Jurkat, Clone E6-1 (cell line): ENCODE measurements around the gene FKBP1B. TPM values are rescaled to one million over a fixed set of nuclear protein-coding genes. Genes with fewer than 3 reads are reported as not detected.
"Not testable (repeated sequence)": the region's sequence is repeated elsewhere in the genome, so short reads cannot be mapped to it uniquely, and the experiment has no call there.

ENCODE experiments used
- DNase-seq: peaks from one replicate; pipeline ENCODE4 v3.0.0-alpha.2; 2011; ENCODE audit warnings: low read depth, low spot score
- H3K4me3 ChIP-seq: 2 replicates; pipeline ENCODE4 v1.5.1; 2011; ENCODE audit warnings: mild to moderate bottlenecking, low read length, control low read depth, moderate library complexity
- polyA plus RNA-seq: library from polyadenylated mRNA; unstranded; fragments of >200 nt; gene quantifications from one replicate; pipeline ENCODE4 v1.2.1, GENCODE V29; 2012; ENCODE audit warnings: missing spikeins; ENCODE audit not compliant: insufficient read length, insufficient read depth

Gene FKBP1B
- 9.2 TPM for polyA plus RNA-seq

DNA sequence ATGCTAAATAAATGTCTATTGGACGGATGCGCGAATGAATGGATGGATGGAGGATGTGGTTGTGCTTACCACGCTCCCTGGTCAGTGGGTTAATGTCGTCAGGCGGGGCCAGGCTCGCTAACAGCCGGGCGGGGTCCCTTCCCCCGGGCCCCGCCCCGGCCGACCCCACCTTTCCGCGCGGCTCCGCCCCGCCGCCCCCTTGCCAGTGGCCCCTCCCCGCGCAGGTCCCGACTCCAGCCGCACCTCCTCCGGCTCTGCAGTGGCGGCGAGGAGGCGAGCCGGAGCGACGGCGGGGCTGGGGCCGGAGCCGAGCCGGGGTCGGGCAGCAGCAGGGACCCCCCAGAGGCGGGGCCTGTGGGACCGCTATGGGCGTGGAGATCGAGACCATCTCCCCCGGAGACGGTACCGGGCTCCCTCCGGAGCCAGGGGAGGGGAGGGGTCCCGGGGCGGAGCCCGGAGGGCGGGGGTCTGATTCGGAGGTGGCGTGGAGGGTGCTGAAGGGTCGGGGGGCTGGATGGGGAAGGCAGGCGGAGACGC lies at the start of gene FKBP1B:
FKBP1B (plus strand) TSS at position 257 of the 537 bp plus-strand sequence; CDS start at position 366, 109 bp downstream.
- peak within 1 kb of the TSS; percentile 54 for H3K4me3 ChIP-seq
- DNase-seq: no peak

DNA sequence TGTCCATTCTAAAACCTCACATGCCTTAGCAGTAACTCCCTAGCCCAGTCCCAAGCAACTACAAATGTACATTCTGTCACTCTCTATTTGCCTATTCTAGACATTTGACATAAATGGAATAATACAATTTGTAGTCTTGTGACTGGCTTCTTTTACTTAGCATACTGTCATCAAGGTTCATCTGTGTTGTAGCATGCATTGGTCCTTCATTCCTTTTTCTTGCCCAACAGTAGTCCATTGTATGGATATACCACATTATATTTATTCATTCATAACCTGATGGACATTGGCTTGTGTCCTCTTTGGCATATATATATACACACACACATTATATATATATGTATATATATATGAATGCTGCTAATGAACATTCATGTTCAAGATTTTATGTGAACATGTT lies 41.8 kb upstream of the FKBP1B start:
- DNase-seq: no peak
- H3K4me3 ChIP-seq: no peak overlapping the region

DNA sequence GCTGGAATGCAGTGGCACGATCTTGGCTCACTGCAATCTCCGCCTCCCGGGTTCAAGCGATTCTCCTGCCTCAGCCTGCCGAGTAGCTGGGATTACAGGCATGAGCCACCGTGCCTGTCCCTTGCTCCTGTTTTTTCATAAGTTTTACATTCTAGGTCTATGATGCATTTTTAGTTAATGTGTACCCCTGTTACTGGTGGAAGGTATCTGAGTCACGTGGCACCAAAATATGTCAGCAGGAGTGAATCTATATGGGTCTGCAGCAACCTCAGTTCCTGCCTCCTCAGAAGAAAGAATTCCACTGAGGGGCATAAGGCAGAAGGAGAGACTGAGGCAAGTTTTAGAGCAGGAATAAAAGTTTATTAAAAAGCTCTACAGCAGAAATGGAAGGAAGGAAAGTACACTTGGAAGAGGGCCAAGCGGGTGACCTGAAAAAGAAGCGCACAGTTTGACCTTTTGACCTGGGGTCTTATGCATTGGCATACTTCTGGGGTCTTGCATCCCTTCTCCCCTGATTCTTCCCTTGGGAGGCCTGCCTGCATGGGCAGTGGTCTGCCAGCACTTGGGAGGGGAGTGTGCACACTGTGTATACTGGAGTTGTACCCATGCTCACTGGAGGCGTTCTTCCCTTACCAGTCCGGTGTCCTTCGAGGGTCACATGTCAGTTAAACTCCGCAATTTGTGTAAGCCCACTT lies 40.7 kb upstream of the FKBP1B start:
- DNase-seq: no peak
- H3K4me3 ChIP-seq: no peak overlapping the region

DNA sequence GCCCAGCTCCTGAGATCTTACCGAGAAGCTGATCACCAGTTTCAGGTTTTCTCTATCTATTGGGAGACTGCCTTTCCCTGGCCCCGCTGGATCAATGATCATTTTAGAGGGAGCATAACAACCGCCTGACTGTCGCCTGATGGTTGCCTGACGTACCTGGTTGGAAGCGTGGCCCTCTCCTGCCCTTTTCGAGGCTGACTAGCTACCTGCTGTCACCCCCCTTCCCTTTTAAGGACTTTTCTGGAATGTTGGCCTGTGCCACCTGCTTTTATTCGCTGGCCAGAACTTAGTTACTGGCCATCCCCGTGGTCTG lies 40.2 kb upstream of the FKBP1B start:
- no peak for DNase-seq
- no peak overlapping the region for H3K4me3 ChIP-seq

DNA sequence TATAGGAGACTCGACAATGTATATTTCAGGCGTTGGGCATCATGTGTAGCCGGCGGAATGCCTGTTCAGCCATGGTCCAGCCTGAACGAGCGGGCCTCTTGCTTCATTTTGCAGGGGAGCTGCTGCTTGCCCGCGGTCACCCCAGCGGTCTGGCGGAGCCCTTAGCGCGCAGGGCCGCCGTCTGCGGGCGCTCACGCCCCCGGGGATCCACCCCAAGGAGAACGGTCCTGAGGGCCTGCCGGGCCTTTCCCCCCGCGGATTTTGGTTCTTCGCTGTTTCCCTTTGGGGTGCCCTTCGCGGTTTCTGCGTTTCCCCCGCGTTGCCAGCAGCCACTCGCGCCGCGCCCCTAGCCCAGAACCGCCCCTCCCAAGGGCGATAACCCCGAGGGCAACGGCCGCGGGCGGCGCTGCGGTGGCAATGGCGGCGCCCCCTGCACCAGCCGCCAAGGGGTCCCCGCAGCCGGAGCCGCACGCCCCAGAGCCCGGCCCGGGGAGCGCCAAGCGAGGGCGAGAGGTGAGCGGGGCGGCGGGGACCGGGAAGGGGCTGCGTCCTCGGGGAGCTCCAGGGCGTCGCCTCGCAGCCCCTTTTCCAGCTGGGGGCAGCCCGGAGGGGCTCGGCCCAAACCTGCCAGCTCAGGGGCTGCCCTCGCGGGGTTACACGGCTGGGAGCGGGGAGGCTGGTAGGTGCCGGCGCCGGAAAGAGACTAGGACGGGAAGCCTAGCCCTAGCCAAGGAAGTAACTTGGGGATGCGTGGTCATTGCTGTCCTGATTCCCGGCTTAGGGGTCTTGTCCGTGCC lies 39.7 kb upstream of the FKBP1B start, which contains the start of gene MFSD2B:
MFSD2B (plus strand) TSS at position 406 of the 797 bp plus-strand sequence; CDS start at position 418, 12 bp downstream.
- no peak within 1 kb of the TSS for H3K4me3 ChIP-seq
- no peak for DNase-seq

DNA sequence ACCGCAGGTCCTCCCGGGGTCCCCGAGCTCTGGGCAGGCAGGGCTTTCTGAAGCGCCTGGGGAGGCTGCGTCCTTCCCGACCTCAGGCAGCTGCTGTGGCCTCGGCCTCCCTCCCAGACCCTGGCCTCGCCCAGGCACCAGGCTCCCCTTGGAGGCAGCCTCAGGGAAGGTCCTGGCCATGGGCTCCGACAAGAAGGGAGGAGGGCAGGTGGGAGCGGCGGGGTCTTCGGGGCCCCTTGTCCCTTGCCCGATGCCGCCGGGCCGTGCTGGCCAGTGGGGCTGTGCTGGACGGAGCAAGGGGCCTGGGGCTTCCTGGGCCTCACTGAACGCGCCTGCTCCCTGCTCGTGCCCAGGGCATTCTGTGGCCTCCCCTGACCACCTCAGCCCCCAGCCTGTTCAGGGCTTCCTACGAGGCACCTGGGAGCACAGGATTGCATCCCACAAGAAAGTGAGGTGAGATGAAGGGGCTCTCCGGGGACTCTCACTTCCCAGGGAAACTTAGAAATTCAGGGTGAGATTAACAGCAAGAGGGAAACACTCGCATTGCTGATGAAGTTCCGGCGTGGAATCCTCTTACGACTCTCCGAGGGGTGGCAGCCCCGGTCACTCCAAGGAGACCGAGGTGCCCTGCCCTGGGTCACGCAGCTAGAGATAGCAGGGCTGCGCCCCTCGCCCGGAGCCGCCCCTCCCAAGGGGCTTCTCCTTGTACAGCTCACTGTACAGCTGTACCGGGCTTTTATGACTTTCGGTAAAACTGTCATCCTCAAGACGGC lies 38.9 kb upstream of the FKBP1B start:
- H3K4me3 ChIP-seq: no peak overlapping the region
- DNase-seq: no peak

DNA sequence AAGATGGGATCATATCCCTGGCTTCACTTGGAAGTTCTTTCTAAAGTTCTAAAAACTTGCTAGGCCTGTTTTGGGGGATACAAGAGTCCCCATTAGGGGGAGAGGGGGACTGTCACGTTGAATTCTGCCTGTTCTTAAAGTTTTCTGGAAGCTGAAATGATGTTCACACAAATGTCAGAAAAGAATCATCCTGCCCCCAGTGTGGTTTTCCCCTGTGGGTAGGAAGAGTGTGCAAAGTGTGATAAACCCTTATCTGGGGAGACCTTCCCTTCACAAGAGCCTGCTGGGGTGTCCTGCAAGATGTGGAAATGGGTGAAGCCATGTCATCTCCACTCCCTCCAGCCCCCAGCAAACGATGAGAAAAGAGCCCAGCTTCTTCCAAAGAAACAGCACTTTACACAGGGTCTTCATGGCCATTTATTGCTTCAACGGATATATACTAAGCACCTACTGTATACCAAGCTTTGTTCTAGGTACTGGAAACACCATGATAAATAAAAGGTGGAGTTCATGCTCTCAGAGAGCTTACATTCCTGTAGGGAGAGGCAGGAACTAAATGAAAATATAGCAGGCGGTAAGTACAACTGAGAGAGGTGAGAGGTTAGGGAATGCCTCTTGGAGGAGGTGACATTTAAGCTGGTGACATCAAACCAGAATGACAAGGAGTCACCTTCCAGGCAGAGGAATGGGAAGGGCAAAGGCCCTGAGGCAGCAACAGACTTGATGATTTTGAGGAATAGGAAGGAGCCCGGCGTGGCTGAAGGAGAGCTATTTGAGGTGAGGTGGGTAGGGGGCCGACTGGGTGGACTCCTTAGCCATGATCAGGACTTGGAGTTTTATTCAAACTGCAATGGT lies 38.1 kb upstream of the FKBP1B start:
- H3K4me3 ChIP-seq: no peak overlapping the region
- DNase-seq: peak; percentile 58

DNA sequence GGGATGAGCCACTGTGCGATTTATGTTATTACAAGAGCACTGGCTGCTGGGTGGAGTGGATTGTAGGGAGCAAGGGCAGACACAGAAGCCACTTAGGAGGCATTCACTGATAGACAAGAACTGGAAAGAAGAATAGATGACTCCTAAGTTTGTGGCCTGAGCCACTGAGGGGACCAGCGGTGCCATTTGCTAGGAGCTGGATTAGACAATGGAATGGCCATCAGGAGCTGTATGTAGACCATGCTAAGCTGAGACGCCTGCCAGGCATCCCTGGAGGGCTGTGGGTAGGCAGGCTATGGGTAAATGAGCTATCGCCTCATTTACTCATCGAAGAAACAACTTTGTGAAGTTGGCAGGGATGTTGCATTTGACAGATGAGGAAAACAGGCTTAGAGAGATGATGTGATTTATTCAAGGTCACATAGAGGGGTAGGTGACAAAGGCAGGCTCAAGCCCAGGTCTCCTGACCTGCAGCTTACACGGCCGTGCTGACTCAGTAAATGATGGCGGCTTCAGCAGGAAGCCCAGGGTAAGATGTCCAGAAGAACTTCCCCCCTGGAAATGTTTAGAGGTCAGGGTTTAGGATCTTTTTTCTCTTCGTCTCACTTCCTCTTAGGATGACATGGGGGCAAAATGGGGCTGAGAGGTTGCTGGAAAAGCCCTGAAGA lies 36.9 kb upstream of the FKBP1B start:
- DNase-seq: no peak
- no peak overlapping the region for H3K4me3 ChIP-seq

DNA sequence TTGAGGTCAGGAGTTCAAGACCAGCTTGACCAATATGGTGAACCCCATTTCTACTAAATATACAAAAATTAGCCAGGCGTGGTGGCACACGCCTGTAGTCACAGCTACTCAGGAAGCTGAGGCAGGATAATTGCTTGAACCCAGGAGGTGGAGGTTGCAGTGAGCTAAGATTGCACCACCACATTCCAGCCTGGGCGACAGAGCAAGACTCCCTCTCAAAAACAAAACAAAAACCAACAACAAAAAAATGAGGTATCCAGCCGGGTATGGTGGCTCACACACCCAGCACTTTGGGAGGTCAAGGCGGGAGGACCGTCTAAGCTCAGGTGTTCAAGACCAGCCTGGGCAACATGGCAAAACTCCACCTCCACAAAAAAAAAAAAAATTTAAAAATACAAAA lies 34.6 kb upstream of the FKBP1B start:
- not testable (repeated sequence) for DNase-seq, H3K4me3 ChIP-seq

DNA sequence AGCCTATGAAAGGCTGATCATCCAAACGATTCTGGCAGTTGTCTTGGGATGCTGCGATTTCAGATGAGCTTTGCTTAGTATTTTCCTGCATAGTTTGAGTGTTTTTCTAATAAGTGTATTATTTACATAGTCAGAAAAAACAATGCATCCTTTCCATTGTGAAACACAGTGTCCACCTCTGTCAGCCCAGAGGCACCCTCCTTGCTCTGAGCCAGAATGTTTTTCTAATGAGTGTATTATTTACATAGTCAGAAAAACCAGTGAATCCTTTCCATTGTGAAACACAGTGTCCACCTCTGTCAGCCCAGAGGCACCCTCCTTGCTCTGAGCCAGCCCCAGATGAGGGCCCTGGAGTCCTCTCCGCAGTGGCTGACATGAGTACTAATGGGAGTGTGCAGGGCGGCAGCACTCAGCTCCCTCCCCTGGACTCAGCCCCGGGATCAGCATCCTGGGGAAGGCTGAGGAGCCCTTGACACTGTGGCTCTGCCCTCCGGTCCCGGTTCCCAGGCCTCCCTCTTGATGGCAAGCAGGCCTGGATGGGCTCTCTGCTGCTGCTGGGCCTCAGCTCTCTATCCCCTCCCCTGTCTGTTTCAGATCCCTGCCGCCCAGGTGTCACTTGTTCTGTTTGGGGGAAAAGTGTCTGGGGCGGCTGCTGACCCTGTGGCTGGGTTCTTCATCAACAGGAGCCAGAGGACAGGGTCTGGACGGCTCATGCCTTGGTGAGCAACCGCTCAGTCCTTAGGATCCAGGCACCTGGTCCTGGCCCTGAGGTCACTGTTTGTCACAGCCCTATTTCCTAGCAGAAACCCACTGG lies 33.8 kb upstream of the FKBP1B start:
- no peak for DNase-seq
- H3K4me3 ChIP-seq: no peak overlapping the region

DNA sequence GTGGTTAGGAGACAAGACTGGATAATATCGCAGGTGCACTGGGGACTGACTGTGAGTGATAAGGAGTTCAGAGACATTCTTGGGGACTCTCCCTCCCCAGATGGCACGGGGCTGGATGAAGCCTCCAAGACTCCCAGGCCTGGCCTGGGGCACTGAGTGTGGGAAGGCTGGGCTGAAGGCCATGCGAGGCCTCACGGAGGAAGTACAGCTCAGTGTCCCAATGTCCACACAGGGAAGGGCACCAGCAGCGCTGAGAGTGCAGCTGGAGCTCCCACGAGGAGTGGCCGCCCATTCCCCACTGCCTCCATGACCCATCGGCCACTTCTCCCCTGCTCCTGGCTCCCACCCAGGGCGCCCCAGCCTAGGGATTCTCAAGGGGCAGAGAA lies 33.2 kb upstream of the FKBP1B start:
- no peak for DNase-seq
- H3K4me3 ChIP-seq: no peak overlapping the region

DNA sequence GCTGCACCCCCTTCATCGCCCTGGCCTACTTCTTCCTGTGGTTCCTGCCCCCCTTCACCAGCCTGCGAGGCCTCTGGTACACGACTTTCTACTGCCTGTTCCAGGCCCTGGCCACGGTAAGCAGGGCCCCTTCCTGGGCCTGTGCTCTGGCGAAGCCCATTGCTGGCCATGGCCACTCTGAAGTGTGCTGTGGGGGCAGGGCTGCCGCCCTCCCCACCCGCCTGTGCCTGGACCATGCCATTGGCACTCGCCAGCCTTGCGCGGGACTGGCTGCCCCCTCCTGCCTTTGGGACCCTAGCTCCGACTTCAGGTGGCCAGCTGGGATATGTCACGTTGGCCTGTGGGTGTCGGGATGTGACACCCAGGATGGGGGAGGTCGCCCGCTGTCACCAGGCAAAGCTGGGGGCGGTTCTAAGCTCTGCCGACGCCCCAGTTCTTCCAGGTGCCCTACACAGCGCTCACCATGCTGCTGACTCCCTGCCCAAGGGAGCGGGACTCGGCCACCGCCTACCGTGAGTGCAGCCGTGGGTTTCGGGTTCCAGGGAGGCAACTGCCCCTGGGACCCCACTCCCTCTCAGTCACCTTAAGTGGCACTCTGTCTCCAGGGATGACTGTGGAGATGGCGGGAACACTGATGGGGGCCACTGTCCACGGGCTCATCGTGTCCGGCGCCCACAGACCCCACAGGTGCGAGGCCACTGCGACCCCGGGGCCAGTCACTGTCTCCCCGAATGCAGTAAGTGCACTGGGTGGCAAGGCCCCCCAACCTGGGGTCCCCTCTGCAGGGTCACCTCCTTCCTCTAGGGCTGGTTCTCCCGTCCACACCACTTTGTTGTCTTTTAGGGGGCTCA lies 32.5 kb upstream of the FKBP1B start:
- DNase-seq: no peak

DNA sequence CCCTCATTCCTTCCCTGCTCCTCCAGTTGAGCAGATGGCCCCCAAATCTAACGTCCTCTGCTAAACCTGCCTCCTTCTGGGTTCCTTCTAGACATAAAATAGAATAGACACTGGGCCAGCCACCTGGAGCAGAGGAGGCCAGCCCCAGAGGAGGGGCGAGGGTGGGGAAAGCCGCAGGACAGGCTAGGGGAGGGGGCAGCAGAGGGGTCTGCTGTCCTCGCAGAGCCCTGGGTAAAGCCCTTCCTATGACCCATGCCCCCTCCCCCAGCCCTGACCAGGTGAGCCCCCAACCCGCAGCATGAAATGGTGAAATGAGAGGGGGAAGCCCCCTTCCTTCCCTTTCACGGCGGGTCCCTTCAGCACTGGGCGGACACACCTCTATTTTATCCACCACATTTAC lies 31.8 kb upstream of the FKBP1B start:
- DNase-seq: no peak

More for the DNA sequence above, 32.5 kb upstream of the FKBP1B start:
- no peak overlapping the region for H3K4me3 ChIP-seq

DNA sequence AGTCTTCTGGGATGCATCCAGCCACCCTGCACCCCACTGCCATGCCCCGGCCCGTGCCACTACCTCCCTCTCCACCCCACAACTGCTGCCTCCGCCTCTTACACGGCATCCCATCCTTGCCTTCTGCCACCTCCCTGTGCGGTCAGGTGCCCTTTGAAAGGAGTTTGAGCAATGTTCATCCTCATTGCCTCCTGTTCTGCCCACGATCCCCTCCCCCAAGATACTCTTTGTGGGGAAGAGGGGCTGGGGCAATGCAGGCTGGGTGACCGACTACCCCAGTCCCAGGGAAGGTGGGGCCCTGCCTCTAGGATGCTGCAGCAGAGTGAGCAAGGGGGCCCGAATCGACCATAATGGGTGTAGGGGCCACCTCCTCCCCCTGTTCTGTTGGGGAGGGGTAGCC lies 31.3 kb upstream of the FKBP1B start:
- no peak for DNase-seq
- H3K4me3 ChIP-seq: no peak overlapping the region

More for the DNA sequence above, 31.8 kb upstream of the FKBP1B start:
- no peak overlapping the region for H3K4me3 ChIP-seq

DNA sequence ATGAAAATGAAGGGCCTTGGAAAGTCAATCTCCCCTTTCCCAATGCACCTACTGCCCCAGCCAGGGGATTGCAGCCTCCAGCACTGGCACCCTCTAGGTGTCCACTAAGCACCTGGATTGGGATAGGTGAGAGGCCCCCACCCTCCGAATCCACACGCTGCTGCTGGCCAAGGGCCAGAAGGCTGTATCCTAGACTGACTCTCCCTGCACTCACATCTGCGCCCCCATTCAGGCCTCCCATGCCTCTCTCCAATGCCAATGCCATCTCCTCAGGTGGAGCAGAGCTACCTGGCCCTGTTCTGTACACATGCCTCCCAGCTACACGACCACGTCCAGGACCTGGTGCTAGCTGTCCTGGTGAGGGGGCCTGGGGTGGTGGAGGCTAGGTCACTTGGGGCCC lies 29.8 kb upstream of the FKBP1B start:
- no peak overlapping the region for H3K4me3 ChIP-seq
- no peak for DNase-seq

DNA sequence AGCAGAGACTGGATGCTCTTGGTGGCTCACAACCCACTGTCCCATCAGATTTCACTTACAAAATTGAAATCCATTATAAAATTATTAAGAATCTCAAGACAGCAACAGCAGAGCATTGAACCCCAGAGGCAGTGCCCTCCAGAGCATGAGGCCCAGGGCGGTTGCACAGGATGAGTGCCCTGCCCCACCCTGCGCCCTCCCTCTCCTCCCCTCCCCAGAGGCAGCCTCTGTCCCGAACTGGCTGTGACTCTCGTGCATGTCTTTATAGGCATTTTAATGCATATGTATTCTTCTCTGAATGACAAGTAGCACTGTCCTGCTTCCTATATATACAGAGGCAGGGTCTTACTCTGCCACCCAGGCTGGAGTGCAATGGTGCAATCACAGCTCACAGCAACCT lies 29.3 kb upstream of the FKBP1B start:
- DNase-seq: no peak

More for the DNA sequence above, 29.3 kb upstream of the FKBP1B start:
- H3K4me3 ChIP-seq: no peak overlapping the region
